Endothelial cell of umbilical vein (primary cell): ENCODE results near the gene IFITM5. TPM values are rescaled to one million over a fixed set of nuclear protein-coding genes. Genes with fewer than 3 reads are reported as not detected.

Experiments
- BruUV-seq: library from RNA; stranded (reverse); fragments of 400-500 nt; replicated peaks from 2 replicates; lab custom pipeline; 2021; lab: Mats Ljungman, UMichigan
- CTCF ChIA-PET: fragments of 300-600, 350-600 bp; sonication (Branson Sonifier 250); formaldehyde crosslinking; loops from one replicate; lab custom pipeline; 2021; ENCODE audit warnings: antibody characterized with exemption, inconsistent platforms; lab: Charles Lee
- POLR2A ChIA-PET: fragments of 300-600, 350-600 bp; sonication (Branson Sonifier 250); formaldehyde crosslinking; loops from one replicate; lab custom pipeline; 2021; ENCODE audit warnings: antibody characterized with exemption, inconsistent platforms; lab: Charles Lee
- DNase-seq: peaks from one replicate; pipeline ENCODE4 v3.0.0-alpha.2; 2011; ENCODE audit warnings: low read depth, low spot score
- FAIRE-seq: peaks from 2 replicates; lab custom pipeline; 2011; peaks lifted over from hg19 to GRCh38; lab: Jason Lieb, UNC
- H2AFZ ChIP-seq: 2 replicates; pipeline ENCODE4 v1.6.0; 2012; ENCODE audit warnings: low read depth, low read length, control low read depth, inconsistent platforms
- H3K27ac ChIP-seq: 2 replicates; pipeline ENCODE4 v1.5.1; 2011; ENCODE audit warnings: low read depth, mild to moderate bottlenecking, control low read depth, low read length, moderate library complexity; ENCODE audit not compliant: insufficient read depth
- H3K27me3 ChIP-seq, 2 experiments: 2 replicates each; pipeline versions ENCODE4 v1.6.0 to v1.6.1; 2011; ENCODE audit warnings: low read length in 2 of 2, mixed read lengths in 1 of 2; ENCODE audit not compliant: control insufficient read depth in 2 of 2, insufficient read depth in 2 of 2
- H3K36me3 ChIP-seq, 2 experiments: 2 replicates in 1 of 2; 3 replicates in 1 of 2; pipeline ENCODE4 v1.5.1; 2011; ENCODE audit warnings: low read length in 2 of 2, mild to moderate bottlenecking in 1 of 2, moderate library complexity in 1 of 2; ENCODE audit not compliant: control insufficient read depth in 2 of 2, insufficient read depth in 2 of 2; ENCODE audit errors: extremely low read depth in 1 of 2
- H3K4me1 ChIP-seq: 3 replicates; pipeline ENCODE4 v1.5.1; 2011; ENCODE audit warnings: mild to moderate bottlenecking, low read length; ENCODE audit not compliant: control insufficient read depth, insufficient read depth; ENCODE audit errors: extremely low read depth
- H3K4me2 ChIP-seq: 2 replicates; pipeline ENCODE4 v1.6.1; 2011; ENCODE audit warnings: low read length, control low read depth, mixed read lengths; ENCODE audit not compliant: insufficient read depth
- H3K4me3 ChIP-seq, 3 experiments: fragments of 200-600 bp in 1 of 3; sonication (generic), shearing (Covaris generic) in 1 of 3; replicated peaks in 1 of 3; 2 replicates each; pipeline ENCODE4 v1.5.1; 2011 to 2016; ENCODE audit warnings: control low read depth in 3 of 3, low read length in 3 of 3, mild to moderate bottlenecking in 2 of 3, inconsistent platforms in 1 of 3, low read depth in 1 of 3, moderate library complexity in 1 of 3; ENCODE audit not compliant: insufficient read depth in 1 of 3
- H3K79me2 ChIP-seq: 2 replicates; pipeline ENCODE4 v1.6.0; 2012; ENCODE audit warnings: low read length, inconsistent platforms; ENCODE audit not compliant: control insufficient read depth, insufficient read depth
- H3K9ac ChIP-seq: replicated peaks from 2 replicates; pipeline ENCODE3; 2011; ENCODE audit warnings: low read length, control low read depth; ENCODE audit not compliant: insufficient read depth; ENCODE audit errors: extremely low read depth
- H3K9me1 ChIP-seq: replicated peaks from 3 replicates; pipeline ENCODE4 v1.6.0; 2011; ENCODE audit warnings: mild to moderate bottlenecking, low read length; ENCODE audit not compliant: control insufficient read depth, insufficient read depth; ENCODE audit errors: extremely low read depth
- H3K9me3 ChIP-seq: replicated peaks from 2 replicates; pipeline ENCODE4 v1.5.1; 2012; ENCODE audit warnings: low read length, inconsistent platforms; ENCODE audit not compliant: control insufficient read depth, insufficient read depth
- H4K20me1 ChIP-seq: replicated peaks from 2 replicates; pipeline ENCODE3; 2011; ENCODE audit warnings: mild to moderate bottlenecking, low read length; ENCODE audit not compliant: control insufficient read depth, insufficient read depth; ENCODE audit errors: extremely low read depth
- CTCF ChIP-seq, 2 donors: IDR thresholded peaks; 1 replicate in 1 of 2; 2 replicates in 1 of 2; pipeline ENCODE4 v1.5.1; 2011; ENCODE audit warnings: low read length in 2 of 2, mild to moderate bottlenecking in 2 of 2, moderate library complexity in 2 of 2, control low read depth in 1 of 2, inconsistent platforms in 1 of 2, low read depth in 1 of 2; ENCODE audit not compliant: insufficient read depth in 1 of 2; ENCODE audit errors: extremely low read depth in 1 of 2
- EZH2 ChIP-seq: IDR thresholded peaks from 2 replicates; pipeline ENCODE4 v1.6.1; 2012; ENCODE audit warnings: borderline replicate concordance, low read depth, mild to moderate bottlenecking, moderate library complexity, low read length, inconsistent platforms; ENCODE audit not compliant: severe bottlenecking
- FOS ChIP-seq: IDR thresholded peaks from 2 replicates; pipeline ENCODE4 v1.6.1; 2011; ENCODE audit warnings: mild to moderate bottlenecking, low read length, moderate library complexity, borderline replicate concordance; ENCODE audit not compliant: insufficient read depth
- GATA2 ChIP-seq: IDR thresholded peaks from 2 replicates; pipeline ENCODE4 v1.7.0; 2011; ENCODE audit warnings: low read depth, mild to moderate bottlenecking, moderate library complexity, mixed read lengths, low read length; ENCODE audit not compliant: insufficient read length, insufficient read depth
- JUN ChIP-seq: IDR thresholded peaks from 2 replicates; pipeline ENCODE4 v1.6.1; 2011; ENCODE audit warnings: borderline replicate concordance, low read depth; ENCODE audit not compliant: insufficient read length, insufficient read depth
- MYC ChIP-seq: IDR thresholded peaks from one replicate; pipeline ENCODE4 v1.6.1; 2011; ENCODE audit warnings: mild to moderate bottlenecking, low read depth, low read length
- POLR2A ChIP-seq: IDR thresholded peaks from 2 replicates; pipeline ENCODE4 v1.6.1; 2012; ENCODE audit warnings: low read depth, mild to moderate bottlenecking, control low read depth, low read length
- POLR2AphosphoS5 ChIP-seq: IDR thresholded peaks from 2 replicates; pipeline ENCODE4 v1.6.1; 2012; ENCODE audit warnings: low read depth, mild to moderate bottlenecking, control low read depth, low read length, moderate library complexity; ENCODE audit not compliant: insufficient read depth
- dilution Hi-C: fragments of 300-500 bp; cut with MboI; formaldehyde crosslinking; loops from one replicate; pipeline ENCODE4 v1.15.0; 2019; ENCODE audit warnings: low sequenced_read_pairs; ENCODE audit not compliant: extremely low pct_ligation_motif_present
- intact Hi-C: fragments of 100-400 bp; cut with micrococcal nuclease; formaldehyde crosslinking; loops from one replicate; pipeline ENCODE4 v1.10.0; 2022
- polyA plus RNA-seq, 4 experiments: library from polyadenylated mRNA; depleted of rRNA in 3 of 4; stranded (reverse) in 3 of 4; unstranded in 1 of 4; fragments of >200 nt; gene quantifications; 2 replicates each; pipeline versions ENCODE4 v1.2.1 to v1.2.3, GENCODE V29; 2011 to 2012; ENCODE audit warnings: missing spikeins in 1 of 4
- total RNA-seq: library from RNA; stranded (reverse); gene quantifications from 2 replicates; pipeline ENCODE4 v1.2.3, GENCODE V29; 2021
- TF ChIP-seq, protein P1 (sequence below): IDR thresholded peaks from 2 replicates; pipeline ENCODE4 v1.6.1; 2011; ENCODE audit not compliant: insufficient read depth, insufficient read length

The IFITM5 gene
- total and polyA plus RNA-seq, 2 donors (not counting 3 experiments of a cell fraction or from before 2014, with no cell fraction given), result not detected

- H3K4me2 ChIP-seq, result no peak overlapping the region
- intact Hi-C loops (no loop called here), dilution Hi-C loops (no loop called here)
- H2AFZ ChIP-seq, result peak overlapping the region; percentile 11
- no peaks in the 10 kb centered on the region for H3K9me3 ChIP-seq
- H3K36me3 ChIP-seq, result no peaks in the 10 kb centered on the region
- no peaks in the 10 kb centered on the region for H3K9me1 ChIP-seq
- FAIRE-seq (no peak), DNase-seq (peak; percentile 31)
- no peak overlapping the region for H3K27ac ChIP-seq
- H3K4me3 ChIP-seq, result no peak overlapping the region
- TF ChIP-seq GATA2 (no peak), POLR2AphosphoS5 (no peak)
- no peaks in the 10 kb centered on the region for H4K20me1 ChIP-seq
- peaks cover 15% of the 10 kb centered on the region for H3K4me1 ChIP-seq
- ChIA-PET CTCF (interaction anchor here (1.4 kb wide), 1 partner anchor 19 kb away, joined by 5 read pairs; no protein-coding TSS in a partner anchor), POLR2A (no interaction called here)
- H3K9ac ChIP-seq, result no peak overlapping the region
- H3K27me3 ChIP-seq, result peaks cover 0 to 3% of the 10 kb centered on the region in 2 experiments
- BruUV-seq, result no TSS peak
- H3K79me2 ChIP-seq, result no peaks in the 10 kb centered on the region
Observed at GRCh38 chr11:336659-337198, 37.4 kb upstream of the IFITM5 start.

- Histone ChIP-seq H3K4me3 (peak overlapping the region in 1 of 3 experiments; percentile 1), H3K9ac (peak overlapping the region; percentile 26), H2AFZ (peak overlapping the region; percentile 95), H3K79me2 (no peaks in the 10 kb centered on the region), H3K4me2 (peak overlapping the region; percentile 10), H3K27me3 (peaks cover 0 to 1% of the 10 kb centered on the region in 2 experiments), H4K20me1 (no peaks in the 10 kb centered on the region), H3K36me3 (no peaks in the 10 kb centered on the region), H3K4me1 (peaks cover 15% of the 10 kb centered on the region), H3K27ac (peak overlapping the region; percentile 43), H3K9me3 (no peaks in the 10 kb centered on the region), H3K9me1 (no peaks in the 10 kb centered on the region)
- dilution Hi-C loops, result no loop called here
- DNase-seq (peak; percentile 81), FAIRE-seq (peak; percentile 69)
- ChIA-PET CTCF (interaction anchor here (1.4 kb wide), 1 partner anchor 20 kb away, joined by 5 read pairs; no protein-coding TSS in a partner anchor), POLR2A (no interaction called here)
- intact Hi-C loops, result loop anchor here (1.0 kb wide), 1 partner anchor 9 kb away; no protein-coding TSS in a partner anchor
- BruUV-seq, result no TSS peak
- TF ChIP-seq, protein P1, sequence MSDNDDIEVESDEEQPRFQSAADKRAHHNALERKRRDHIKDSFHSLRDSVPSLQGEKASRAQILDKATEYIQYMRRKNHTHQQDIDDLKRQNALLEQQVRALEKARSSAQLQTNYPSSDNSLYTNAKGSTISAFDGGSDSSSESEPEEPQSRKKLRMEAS, result no peak
- TF ChIP-seq POLR2A (no peak), GATA2 (no peak), MYC (no peak), POLR2AphosphoS5 (no peak), CTCF (IDR thresholded peaks at IDR 0.05; ENCODE audit: extremely low read depth in 1 of 2, insufficient read depth in 1 of 2, low read depth in 1 of 2, low read length in 2 of 2) (no peak), FOS (no peak), EZH2 (no peak), JUN (no peak)
Observed at GRCh38 chr11:335779-336658, 36.7 kb upstream of the IFITM5 start.
